Measurements from ENCODE around the gene OR5L1. TPM values are rescaled to one million over a fixed set of nuclear protein-coding genes. Genes with fewer than 3 reads are reported as not detected.

Gene OR5L1
- total and polyA plus RNA-seq, 12 donors, result not detected

- no peaks in the 10 kb centered on the region for H3K9me3 ChIP-seq (replicated peaks in 1 of 3)
- no peaks in the 10 kb centered on the region for H3K27me3 ChIP-seq
- no peak within 1 kb of the TSS for H3K27ac ChIP-seq
- no peaks in the 10 kb centered on the region for H3K4me1 ChIP-seq (replicated peaks in 1 of 2)
- TF ChIP-seq POLR2A (IDR thresholded peaks at IDR 0.05), result no peak
- no peak for TF ChIP-seq CTCF (IDR thresholded peaks at IDR 0.05)
- H3K36me3 ChIP-seq (replicated peaks in 1 of 2), result no peaks in the 10 kb centered on the region
- H3K4me3 ChIP-seq, result no peak within 1 kb of the TSS
- DNase-seq, result no peak
- intact Hi-C loops (cut with DNase I), result no loop called here
These were observed 15.9 kb upstream of the OR5L1 start, which contains the start of gene OR5D14 for GRCh38 chr11:55795256-55795655. Gene OR5D14 (plus strand): TSS chr11:55795556. CDS start chr11:55795556, 0 bp downstream.

GRCh38 chr11:55806248-55806647, 4.9 kb upstream of the OR5L1 start:
- Histone ChIP-seq H3K36me3 (replicated peaks in 1 of 2) (no peaks in the 10 kb centered on the region), H3K27me3 (no peaks in the 10 kb centered on the region), H3K27ac (no peak overlapping the region), H3K4me1 (replicated peaks in 1 of 2) (no peaks in the 10 kb centered on the region), H3K9me3 (replicated peaks in 1 of 3) (peaks cover 0 to 6% (median 0%) of the 10 kb centered on the region in 3 donors), H3K4me3 (no peak overlapping the region)
- intact Hi-C loops (cut with DNase I), result no loop called here
- no peak for DNase-seq
- WGBS, 4 donors, result 63 to 94% (median 91%) methylated on average over 1 of the region's 1 CpG
- TF ChIP-seq POLR2A (IDR thresholded peaks at IDR 0.05), result no peak
- no peak for TF ChIP-seq CTCF (IDR thresholded peaks at IDR 0.05)

- 72 to 83% (median 74%) methylated on average over 5 of the region's 5 CpGs for WGBS, 4 donors
- Histone ChIP-seq H3K36me3 (replicated peaks in 1 of 2) (no peaks in the 10 kb centered on the region), H3K27me3 (no peaks in the 10 kb centered on the region), H3K9me3 (replicated peaks in 1 of 3) (no peaks in the 10 kb centered on the region), H3K27ac (no peak within 1 kb of the TSS), H3K4me3 (no peak within 1 kb of the TSS), H3K4me1 (replicated peaks in 1 of 2) (no peaks in the 10 kb centered on the region)
- TF ChIP-seq CTCF (IDR thresholded peaks at IDR 0.05) (no peak), POLR2A (IDR thresholded peaks at IDR 0.05) (no peak)
- intact Hi-C loops (cut with DNase I), result no loop called here
- no peak for DNase-seq
These were observed 8.2 kb downstream of the OR5L1 start, which contains the start of gene OR5D18 for GRCh38 chr11:55819330-55819729. Gene OR5D18 (plus strand): TSS chr11:55819630. CDS start chr11:55819630, 0 bp downstream.

- Histone ChIP-seq H3K27me3 (no peaks in the 10 kb centered on the region), H3K9me3 (replicated peaks in 1 of 3) (no peaks in the 10 kb centered on the region), H3K27ac (no peak within 1 kb of the TSS), H3K4me3 (no peak within 1 kb of the TSS), H3K36me3 (replicated peaks in 1 of 2) (no peaks in the 10 kb centered on the region), H3K4me1 (replicated peaks in 1 of 2) (no peaks in the 10 kb centered on the region)
- intact Hi-C loops (cut with DNase I), result no loop called here
- DNase-seq, result no peak
- TF ChIP-seq CTCF (IDR thresholded peaks at IDR 0.05) (no peak), POLR2A (IDR thresholded peaks at IDR 0.05) (no peak)
These were observed 15.8 kb downstream of the OR5L1 start, which contains the start of gene OR5L2 for GRCh38 chr11:55826919-55827318. Gene OR5L2 (plus strand): TSS chr11:55827219. CDS start chr11:55827219, 0 bp downstream.

Data from adrenal gland (tissue), 12 donors.